Uterus (tissue), 2 donors: Measurements from ENCODE around the gene FPR2.

Experiments
- CTCF ChIP-seq, 4 experiments: fragments of 200-600 bp in 2 of 4; fragments of 450-650 bp in 2 of 4; sonication (generic) in 2 of 4; IDR thresholded peaks; one replicate each; pipeline ENCODE4 v1.5.1; 2016 to 2019; ENCODE audit warnings: antibody characterized with exemption in 4 of 4, mild to moderate bottlenecking in 2 of 4, moderate library complexity in 1 of 4
- POLR2A ChIP-seq, 2 donors: fragments of 450-650 bp; IDR thresholded peaks; one replicate each; pipeline ENCODE4 v1.6.1; 2016; ENCODE audit warnings: antibody characterized with exemption in 2 of 2, mild to moderate bottlenecking in 1 of 2, moderate library complexity in 1 of 2

DNA sequence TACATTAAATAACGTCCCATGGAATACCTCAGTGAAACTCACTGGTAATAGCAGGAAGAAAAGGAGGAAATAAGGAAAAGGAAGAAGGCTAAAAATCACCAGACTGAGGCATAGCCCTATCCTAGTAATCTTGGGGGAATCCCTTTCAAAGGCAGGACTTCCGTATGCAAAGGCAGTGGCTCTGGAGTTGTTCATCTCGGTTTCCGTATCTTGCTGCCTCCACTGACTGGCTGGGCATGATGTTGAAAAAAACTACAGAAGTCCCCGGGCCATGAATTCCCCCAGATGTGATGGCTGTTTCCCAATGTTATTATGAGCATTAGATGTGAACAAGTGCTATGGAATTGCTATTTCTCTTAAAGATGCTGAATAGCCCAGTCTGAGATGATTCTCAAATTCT lies 5.5 kb downstream of the FPR2 start:
- TF ChIP-seq CTCF (IDR thresholded peaks at IDR 0.05) (no peak), POLR2A (IDR thresholded peaks at IDR 0.05) (no peak)
